GM18502 (cell line): ENCODE results near the gene AP1M1.

Experiments used
- ATAC-seq: cut with Tn5 transposase; IDR thresholded peaks from one replicate; pipeline ENCODE4 v1.9.1; 2021; ENCODE audit warnings: mild to moderate bottlenecking; ENCODE audit not compliant: unreplicated experiment, poor library complexity

The AP1M1 gene

DNA sequence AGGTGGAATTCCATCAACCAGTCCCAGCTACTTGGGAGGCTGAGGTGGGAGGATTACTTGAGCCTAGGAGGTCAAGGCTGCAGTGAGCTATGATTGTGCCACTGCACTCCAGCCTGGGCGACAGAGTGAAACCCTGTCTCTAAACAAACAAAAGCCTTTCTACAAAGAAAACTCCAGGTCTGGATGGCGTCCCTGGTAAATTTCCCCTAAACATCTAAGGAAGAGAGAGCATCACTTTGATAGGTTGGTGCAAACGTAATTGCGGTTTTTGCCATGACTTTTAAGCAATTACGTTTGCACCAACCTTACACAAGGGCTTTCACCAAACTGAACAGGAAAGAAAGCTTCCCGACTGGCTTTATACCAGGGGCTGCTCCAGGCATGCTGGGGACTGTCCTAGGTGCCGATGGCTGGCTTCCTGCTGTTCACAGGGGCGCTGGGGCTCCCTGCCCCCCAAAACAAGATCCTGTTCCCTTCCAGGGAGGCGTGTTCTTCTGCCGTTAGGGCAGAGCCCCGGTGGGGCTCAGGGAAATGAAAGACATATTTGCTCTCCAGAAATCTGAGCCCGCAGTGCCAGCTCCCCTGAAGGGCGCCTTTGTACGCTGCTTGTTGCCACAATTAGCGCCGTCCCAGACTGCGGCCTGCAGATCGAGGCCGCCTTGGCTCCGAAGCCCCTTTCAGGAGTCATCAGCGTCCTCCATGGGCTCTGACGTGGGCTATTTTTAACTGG, 88.2 kb downstream of the AP1M1 start:
- ATAC-seq, result no peak

DNA sequence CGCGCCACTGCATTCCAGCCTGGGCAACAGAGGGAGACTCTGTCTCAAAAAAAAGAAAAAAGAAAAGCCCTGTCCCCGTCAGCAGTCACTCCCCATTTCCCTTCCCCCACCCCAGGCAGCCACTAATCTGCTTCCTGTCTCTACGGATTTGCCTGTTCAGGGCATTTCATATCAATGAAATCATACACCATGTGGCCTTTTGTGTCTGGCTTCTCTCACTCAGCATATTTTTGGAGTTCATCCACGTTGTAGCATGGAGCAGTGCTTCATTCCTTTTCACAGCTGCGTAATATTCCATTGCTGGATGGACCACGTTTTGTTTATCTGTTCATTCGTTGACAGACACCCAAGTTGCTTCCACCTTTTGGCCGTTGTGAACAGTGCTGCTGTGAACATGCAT, 90.8 kb downstream of the AP1M1 start:
- ATAC-seq, result no peak

- no peak for ATAC-seq
Measured at GRCh38 chr19:16289594-16289993, 91.9 kb downstream of the AP1M1 start.

DNA sequence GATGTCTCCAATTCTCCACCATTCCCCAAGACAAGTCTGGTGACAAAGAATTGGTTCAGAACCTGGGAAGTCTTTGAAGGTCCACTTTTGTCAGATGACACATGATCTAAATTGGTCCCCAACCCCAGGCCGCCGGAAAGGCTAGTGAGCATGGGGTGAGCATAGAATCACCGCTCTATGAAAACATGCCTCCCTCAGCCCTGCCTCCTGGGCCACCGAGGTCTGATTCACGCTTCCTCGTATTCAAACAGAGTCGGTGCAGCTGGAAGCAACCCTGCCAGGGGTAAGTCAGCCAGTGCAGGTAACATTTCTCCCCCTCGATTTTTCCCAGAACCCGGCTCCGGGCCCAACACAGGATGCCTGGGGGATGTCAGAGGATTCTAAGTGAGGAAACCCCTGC, 93.0 kb downstream of the AP1M1 start:
- no peak for ATAC-seq

- no peak for ATAC-seq
Measured at GRCh38 chr19:16293118-16294091, 95.7 kb downstream of the AP1M1 start.

- no peak for ATAC-seq
Measured at GRCh38 chr19:16295057-16295456, 97.3 kb downstream of the AP1M1 start.
